GM03348 (cell line): ENCODE data around the gene BLM.
"Not testable (repeated sequence)": the region's sequence is repeated elsewhere in the genome, so short reads cannot be mapped to it uniquely, and the experiment has no call there.

Source experiments
- DNase-seq: peaks from one replicate; pipeline ENCODE4 v3.0.0; 2012; ENCODE audit warnings: low spot score

Gene BLM

GRCh38 chr15:90716976-90717821 lies at the start of gene BLM:
Gene BLM (plus strand): TSS chr15:90717346. CDS start chr15:90747393, 30,047 bp downstream.
- DNase-seq: peak; percentile 100

DNA sequence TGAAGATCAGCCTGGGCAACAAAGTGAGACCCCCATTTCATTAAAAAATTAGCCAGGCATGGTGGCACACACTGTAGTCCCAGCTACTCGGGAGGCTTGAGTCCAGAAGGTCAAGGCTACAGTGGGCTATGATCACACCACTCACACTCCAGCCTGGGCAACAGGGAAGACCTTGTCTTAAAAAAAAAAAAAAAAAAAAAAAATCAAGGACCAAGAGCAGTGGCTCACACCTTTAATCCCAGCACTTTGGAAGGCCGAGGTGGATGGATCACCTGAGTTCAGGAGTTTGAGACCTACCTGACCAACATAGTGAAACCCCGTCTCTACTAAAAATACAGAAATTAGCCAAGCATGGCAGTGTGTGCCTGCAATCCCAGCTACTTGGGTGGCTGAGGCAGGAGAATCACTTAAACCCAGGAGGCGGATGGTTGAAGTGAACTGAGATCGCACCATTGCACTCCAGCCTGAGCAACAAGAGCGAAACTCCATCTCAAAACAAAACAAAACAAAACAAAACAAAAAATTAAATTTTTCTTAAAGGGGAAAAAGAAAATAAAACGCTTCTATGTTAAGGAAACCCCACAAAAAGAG lies 49.3 kb upstream of the BLM start:
- not testable (repeated sequence) for DNase-seq

- DNase-seq: not testable (repeated sequence)
These were observed 46.5 kb upstream of the BLM start for GRCh38 chr15:90670631-90671030.

GRCh38 chr15:90671216-90671615 lies 45.9 kb upstream of the BLM start:
- no peak for DNase-seq

DNA sequence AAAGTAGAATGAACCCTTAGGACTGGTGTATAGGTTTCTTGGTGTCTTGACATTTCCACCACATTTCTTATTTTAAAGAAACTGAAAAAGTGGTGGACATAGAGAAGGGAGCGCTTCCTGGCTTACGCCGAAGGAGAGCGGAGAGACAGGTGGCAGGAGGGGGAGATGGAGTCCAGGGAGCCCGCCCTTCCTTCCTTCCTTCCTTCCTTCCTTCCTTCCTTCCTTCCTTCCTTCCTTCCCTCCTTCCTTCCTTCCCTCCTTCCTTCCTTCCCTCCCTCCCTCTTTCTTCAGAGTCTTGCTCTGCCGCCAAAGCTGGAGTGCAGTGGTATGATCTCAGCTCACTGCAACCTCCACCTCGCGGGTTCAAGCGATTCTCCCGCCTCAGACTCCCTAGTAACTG lies 43.8 kb upstream of the BLM start:
- DNase-seq: not testable (repeated sequence)

DNA sequence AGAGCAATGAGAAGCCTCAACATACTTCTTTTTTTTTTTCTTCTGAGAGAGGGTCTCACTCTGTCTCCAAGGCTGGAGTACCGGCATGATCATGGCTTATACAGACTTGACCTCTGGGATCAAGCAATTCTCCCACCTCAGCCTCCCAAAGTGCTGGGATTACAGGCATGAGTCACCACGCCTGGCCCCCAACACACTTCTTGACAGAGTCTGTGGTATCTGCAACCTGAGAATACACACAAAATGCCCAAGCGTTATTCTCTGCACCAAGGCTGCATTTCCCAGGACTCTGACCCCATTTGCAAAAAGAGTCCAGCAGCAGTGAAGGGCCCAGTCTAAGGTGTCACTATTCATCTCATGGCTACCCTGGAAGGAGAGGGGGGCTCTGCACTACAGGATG lies 42.7 kb upstream of the BLM start:
- DNase-seq: no peak

- DNase-seq: no peak
These were observed 41.7 kb upstream of the BLM start for GRCh38 chr15:90675464-90675863.

- DNase-seq: no peak
These were observed 39.0 kb upstream of the BLM start for GRCh38 chr15:90677807-90678790.

DNA sequence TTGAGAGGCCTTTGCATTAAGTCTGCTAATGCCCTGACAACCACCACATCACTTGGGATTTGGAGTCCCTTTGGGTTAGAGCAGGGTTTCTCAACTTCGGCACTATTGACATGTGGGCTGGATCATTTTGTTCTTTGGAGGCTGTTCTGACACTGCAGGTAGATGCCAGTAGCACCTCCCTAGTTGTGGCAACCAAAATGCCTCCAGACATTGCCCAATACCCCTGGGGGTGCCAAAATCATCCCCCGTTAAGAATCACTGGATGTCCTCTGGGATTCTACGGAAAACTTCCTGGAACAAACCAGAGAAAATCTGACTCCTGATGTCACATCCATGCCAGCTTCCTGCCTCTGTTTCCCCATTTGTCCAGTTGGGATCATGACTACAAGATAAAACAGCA lies 37.2 kb upstream of the BLM start:
- peak; percentile 25 for DNase-seq

DNA sequence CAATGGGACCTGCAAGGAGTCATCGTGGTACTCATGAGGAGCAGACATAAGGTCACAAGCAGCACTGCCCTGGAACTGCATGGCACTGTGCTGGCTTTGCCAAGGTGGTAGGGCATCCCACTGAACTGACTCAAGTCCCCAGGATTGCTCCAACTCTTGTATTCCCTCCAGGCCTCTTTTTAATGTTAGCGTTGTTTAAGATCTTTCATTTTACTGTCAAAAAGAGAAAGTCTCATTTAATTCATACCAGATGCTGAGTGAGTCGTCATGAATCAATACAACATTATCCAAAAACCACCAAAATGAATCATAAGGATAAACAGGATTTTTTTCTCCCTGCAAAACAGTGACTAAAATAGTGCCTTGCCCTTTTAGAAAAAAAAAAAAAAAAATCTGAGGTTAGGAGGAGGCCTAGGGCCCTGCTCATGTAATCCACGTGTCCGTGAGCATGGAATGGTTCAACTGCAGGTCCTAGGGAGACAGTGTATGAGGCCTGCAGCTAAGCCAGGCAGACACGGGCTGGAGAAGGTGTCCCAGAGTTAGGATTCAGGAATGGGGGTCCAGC lies 36.7 kb upstream of the BLM start:
- peak; percentile 86 for DNase-seq

DNA sequence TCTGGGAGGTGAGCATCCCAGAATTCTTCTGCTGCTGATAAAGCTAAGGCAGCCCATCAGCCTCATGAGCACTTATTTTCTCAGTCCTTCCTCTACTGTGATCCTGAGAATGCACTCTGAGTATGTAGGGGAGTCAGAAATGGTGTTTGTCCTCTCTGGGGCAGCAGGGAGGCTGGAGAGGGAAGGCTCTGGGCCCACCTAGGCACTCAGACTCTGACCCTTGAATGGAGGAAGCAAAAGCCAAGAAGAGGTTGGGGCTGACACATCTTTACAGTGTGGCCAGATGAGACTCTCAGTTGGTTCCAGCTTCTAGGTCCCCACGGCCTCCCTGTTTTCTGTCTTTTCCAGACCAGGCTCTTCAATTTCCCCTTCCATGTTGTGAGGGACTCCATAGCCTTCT lies 36.1 kb upstream of the BLM start:
- no peak for DNase-seq

- DNase-seq: peak; percentile 81
These were observed 35.7 kb upstream of the BLM start for GRCh38 chr15:90681480-90681879.

DNA sequence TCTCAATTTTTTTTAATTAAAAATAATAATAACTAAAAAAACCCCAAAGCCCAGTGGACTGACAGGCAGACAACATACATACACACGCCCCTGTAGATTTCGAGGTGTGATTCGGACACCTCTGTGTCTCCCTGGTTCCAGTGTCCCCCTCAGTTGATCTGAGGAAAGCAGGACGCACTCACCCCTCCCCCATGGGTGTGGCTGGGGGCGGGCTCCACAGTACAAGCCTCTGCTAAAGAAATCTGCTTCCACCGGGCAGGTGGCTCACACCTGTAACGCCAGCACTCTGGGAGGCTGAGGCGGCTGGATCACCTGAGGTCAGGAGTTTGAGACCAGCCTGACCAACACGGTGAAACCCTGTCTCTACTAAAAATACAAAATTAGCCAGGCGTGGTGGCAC lies 33.8 kb upstream of the BLM start:
- no peak for DNase-seq

- no peak for DNase-seq
These were observed 33.3 kb upstream of the BLM start for GRCh38 chr15:90683876-90684275.

- no peak for DNase-seq
These were observed 32.9 kb upstream of the BLM start for GRCh38 chr15:90684281-90684680.

DNA sequence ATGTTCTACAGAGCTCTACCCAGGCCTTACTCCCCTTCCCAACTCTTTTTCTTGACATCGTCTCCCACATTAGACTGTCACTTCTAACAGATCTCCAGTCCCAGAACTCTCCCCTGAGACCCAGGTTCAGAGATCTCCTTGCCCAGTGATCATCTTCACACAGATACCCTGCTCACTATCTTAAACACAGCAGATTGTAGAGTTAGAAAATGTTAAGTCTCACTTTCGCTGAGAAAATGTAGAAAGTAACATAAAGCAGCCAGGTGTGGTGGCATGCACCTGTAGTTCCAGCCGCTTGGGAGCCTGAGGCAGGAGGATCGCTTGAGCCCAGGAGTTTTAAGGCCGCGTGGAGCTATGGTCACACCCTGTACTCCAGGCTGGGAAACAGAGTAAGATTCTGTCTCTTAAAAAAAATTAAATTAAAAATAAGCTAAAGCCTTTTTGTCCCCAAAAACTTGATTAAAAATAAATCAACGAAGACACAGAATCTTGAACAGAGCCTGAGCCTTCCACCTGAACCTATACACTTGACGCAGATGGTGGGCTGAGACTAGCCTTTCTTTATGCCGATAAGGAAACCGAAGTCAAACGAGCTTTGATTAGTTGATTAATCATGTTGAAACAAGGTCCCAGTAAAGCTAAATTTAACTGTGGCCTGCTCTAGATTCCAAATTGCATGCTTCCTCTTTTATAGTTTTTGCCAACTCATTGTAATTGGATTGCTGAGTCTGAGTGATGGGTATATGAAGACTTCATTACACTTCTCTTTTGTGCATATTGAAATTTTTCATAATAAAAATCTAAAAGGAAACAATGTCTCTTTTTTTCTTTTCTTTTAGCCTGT lies 31.3 kb upstream of the BLM start:
- DNase-seq: no peak

DNA sequence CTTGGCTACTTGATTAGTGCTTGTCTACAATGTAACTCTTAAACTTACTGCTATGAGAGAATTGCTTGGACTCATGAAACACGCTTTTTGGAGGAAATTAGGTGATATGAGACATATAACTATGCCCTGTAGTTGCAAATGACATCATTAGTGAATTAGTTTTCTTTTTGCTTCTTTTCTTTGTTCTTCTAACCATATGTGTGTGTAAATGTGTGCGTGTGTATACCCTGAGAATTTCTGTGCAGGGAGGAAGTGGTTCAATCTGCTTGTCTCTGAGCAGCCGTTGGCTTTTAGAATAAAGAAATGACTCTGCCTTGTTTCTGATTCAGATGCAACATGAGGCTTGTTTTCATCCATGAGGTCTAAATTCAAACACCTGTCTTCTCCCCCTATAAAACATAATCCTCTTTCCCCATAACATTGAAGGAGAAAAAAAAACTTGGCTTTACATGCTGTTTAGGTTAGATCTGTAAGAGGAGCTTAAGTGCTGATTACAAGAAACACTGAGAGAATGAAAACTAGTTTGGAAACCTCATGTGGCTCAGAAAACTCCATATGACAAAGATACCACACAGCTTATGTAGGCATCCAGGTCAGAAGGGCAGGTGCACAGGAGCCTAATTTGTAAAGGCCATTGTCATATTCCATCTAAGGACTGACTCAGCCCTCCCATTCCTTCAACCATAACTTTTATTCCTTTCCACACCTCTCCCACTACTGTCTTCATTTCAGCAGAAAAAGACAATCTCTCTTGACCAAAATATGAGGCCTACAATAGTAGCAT lies 30.5 kb upstream of the BLM start:
- no peak for DNase-seq

- DNase-seq: not testable (repeated sequence)
These were observed 27.7 kb upstream of the BLM start for GRCh38 chr15:90689326-90689961.

GRCh38 chr15:90690585-90690984 lies 26.6 kb upstream of the BLM start:
- DNase-seq: no peak

- no peak for DNase-seq
These were observed 25.8 kb upstream of the BLM start for GRCh38 chr15:90691369-90691768.
